Measurements from ENCODE around the gene PCK2.

The PCK2 gene

DNA sequence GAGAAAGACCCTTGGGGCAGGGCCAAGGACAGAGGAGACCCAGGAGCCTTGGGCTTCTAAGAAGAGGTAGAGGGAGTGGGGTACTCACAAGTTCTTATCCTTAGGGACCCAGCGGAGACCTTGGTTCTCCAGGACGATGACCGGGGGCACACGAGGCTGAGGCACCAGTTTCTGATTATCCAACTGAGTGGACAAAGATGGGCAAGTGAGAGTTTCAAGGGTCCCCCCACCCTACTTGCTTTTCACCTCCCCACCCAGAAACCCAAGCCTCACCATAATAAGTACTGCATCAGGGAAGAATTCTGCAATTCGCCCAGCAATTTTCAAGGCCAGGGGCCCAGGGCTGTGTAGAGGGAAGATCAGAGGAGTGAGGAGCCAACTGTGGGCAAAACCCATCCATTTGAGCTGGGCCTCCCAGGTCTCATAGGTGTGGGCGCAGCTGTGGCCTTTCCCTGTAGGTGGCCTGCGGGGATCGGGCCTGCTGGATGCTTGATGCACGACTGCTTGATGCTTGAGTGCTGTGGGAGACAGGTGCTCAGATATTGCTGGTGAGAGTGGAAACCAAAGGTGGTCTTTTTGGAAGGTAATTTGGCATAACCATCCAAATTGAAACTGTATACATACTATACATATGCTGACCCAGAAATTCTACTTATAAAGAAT is 45.3 kb downstream of the PCK2 start:
- H3K79me2 ChIP-seq (ENCODE audit: low read length) = peaks cover 50% of the 10 kb centered on the region
- peaks cover 11% of the 10 kb centered on the region; the same call in 1 of the 2 replicates for H3K4me1 ChIP-seq (ENCODE audit: low read length)
- no peak overlapping the region for H3K9ac ChIP-seq (ENCODE audit: low read length)
- H3K27ac ChIP-seq (ENCODE audit: low read length) = no peak overlapping the region
- TF ChIP-seq, protein P1, sequence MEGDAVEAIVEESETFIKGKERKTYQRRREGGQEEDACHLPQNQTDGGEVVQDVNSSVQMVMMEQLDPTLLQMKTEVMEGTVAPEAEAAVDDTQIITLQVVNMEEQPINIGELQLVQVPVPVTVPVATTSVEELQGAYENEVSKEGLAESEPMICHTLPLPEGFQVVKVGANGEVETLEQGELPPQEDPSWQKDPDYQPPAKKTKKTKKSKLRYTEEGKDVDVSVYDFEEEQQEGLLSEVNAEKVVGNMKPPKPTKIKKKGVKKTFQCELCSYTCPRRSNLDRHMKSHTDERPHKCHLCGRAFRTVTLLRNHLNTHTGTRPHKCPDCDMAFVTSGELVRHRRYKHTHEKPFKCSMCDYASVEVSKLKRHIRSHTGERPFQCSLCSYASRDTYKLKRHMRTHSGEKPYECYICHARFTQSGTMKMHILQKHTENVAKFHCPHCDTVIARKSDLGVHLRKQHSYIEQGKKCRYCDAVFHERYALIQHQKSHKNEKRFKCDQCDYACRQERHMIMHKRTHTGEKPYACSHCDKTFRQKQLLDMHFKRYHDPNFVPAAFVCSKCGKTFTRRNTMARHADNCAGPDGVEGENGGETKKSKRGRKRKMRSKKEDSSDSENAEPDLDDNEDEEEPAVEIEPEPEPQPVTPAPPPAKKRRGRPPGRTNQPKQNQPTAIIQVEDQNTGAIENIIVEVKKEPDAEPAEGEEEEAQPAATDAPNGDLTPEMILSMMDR (IDR thresholded peaks at IDR 0.05; ENCODE audit: low read length) = 0 out of 2 replicates have a peak, but pooled peaks have one; percentile 12
- no peak for TF ChIP-seq EZH2phosphoT487 (IDR thresholded peaks at IDR 0.05; ENCODE audit: low read length)
- no peak overlapping the region for H3K4me3 ChIP-seq (ENCODE audit: low read length)
- no peak overlapping the region for H2AFZ ChIP-seq (ENCODE audit: low read length)
- H4K20me1 ChIP-seq (ENCODE audit: insufficient read depth, low read length) = no peaks in the 10 kb centered on the region
- H3K9me3 ChIP-seq (replicated peaks; ENCODE audit: insufficient read depth, low read length) = no peaks in the 10 kb centered on the region
- DNase-seq = no peak
- peaks cover 8% of the 10 kb centered on the region for H3F3A ChIP-seq (ENCODE audit: insufficient read depth, low read length)
- no peaks in the 10 kb centered on the region for H3K27me3 ChIP-seq (replicated peaks; ENCODE audit: insufficient read depth, low read length)
- H3K4me2 ChIP-seq (ENCODE audit: low read depth, low read length) = peak overlapping the region; percentile 47
- H3K36me3 ChIP-seq (replicated peaks; ENCODE audit: insufficient read depth, low read length) = 0 out of 2 replicates have a peak, but pooled peaks cover 2% of the 10 kb centered on the region
- H3K9me2 ChIP-seq (replicated peaks; ENCODE audit: insufficient read depth, low read length) = no peaks in the 10 kb centered on the region

DNA sequence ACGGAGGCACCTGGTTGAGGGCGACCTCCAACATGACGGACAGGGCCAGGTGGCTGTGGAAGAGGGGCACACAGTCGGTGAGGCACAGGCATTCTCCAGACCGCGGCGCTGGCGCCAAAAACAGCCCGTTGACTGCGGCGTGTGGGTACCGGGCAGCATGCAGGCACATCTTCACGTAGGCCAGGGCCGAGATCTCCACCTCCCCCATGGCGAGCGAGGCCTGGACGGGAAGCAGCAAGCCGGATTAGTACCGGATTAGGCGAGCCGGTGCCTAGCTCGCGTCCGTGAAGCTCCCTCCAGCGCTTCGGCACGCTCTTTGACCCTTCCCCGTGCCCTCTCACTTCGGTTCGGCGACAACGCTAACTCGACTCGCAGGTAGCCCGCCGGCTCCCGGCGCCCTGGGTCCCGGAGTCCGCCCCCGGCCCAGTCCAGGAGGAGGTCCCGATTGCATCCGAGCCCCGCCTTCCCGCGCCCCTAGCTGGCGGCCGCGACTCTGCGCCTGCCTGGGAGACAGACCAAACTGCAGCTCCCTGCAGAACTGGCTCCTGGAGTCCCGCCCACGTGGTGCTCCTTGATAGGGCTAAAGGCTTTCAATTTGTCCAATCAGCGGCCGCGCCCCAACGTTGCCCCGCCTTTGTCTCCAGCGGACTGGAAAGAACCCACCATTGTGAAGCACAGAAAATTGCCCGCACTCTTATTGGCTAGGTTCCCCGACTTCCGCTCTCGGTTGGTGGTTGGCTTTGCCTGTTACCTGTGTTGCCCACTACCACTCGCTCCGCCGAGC is 47.2 kb downstream of the PCK2 start, which contains the start of gene EMC9:
TSS of gene EMC9 (minus strand) at position 495 of the 784 bp plus-strand sequence. CDS start at position 208, 287 bp downstream.
- Histone ChIP-seq H3K9me3 (replicated peaks; ENCODE audit: insufficient read depth, low read length) (no peaks in the 10 kb centered on the region), H4K20me1 (ENCODE audit: insufficient read depth, low read length) (no peaks in the 10 kb centered on the region), H3K9me2 (replicated peaks; ENCODE audit: insufficient read depth, low read length) (no peaks in the 10 kb centered on the region), H3K27ac (ENCODE audit: low read length) (peak within 1 kb of the TSS; percentile 75), H3F3A (ENCODE audit: insufficient read depth, low read length) (peaks cover 6% of the 10 kb centered on the region), H3K27me3 (replicated peaks; ENCODE audit: insufficient read depth, low read length) (no peaks in the 10 kb centered on the region), H2AFZ (ENCODE audit: low read length) (peak within 1 kb of the TSS; percentile 53), H3K4me3 (ENCODE audit: low read length) (peak within 1 kb of the TSS; percentile 86), H3K4me2 (ENCODE audit: low read depth, low read length) (peak within 1 kb of the TSS; percentile 78), H3K9ac (ENCODE audit: low read length) (peak within 1 kb of the TSS; percentile 72), H3K4me1 (ENCODE audit: low read length) (peaks cover 15% of the 10 kb centered on the region; the same call in 1 of the 2 replicates), H3K36me3 (replicated peaks; ENCODE audit: insufficient read depth, low read length) (0 out of 2 replicates have a peak, but pooled peaks cover 2% of the 10 kb centered on the region), H3K79me2 (ENCODE audit: low read length) (peaks cover 66% of the 10 kb centered on the region)
- DNase-seq = peak; percentile 97
- TF ChIP-seq, protein P1 (IDR thresholded peaks at IDR 0.05; ENCODE audit: low read length) = no peak
- TF ChIP-seq EZH2phosphoT487 (IDR thresholded peaks at IDR 0.05; ENCODE audit: low read length) = no peak
- no peak for TF ChIP-seq EZH2 (optimal IDR thresholded peaks at IDR 0.05; ENCODE audit: low read depth, low read length)

DNA sequence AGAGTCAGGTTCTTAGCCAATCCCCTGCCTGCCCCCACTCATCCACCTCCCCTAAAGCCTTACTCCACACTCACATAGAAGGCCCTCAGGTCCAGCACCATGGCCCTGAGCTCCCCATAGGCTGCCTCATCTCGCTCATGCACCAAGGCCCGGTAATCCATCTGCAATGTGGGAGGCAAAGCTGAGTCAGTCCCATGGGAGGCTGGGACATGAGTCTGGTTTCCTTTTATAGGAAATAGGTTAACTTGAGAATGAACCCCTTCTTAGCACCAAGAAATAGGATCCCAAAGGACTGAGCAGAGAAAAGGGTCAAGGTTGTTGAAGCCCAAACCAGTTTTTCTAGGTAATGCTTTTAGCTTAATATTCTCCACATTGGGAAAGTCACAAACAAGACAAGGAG is 49.4 kb downstream of the PCK2 start:
- Histone ChIP-seq H3K36me3 (replicated peaks; ENCODE audit: insufficient read depth, low read length) (no peaks in the 10 kb centered on the region), H4K20me1 (ENCODE audit: insufficient read depth, low read length) (no peaks in the 10 kb centered on the region), H3K4me1 (ENCODE audit: low read length) (peaks cover 17% of the 10 kb centered on the region), H3K4me3 (ENCODE audit: low read length) (no peak overlapping the region), H3F3A (ENCODE audit: insufficient read depth, low read length) (peaks cover 10% of the 10 kb centered on the region), H3K9me3 (replicated peaks; ENCODE audit: insufficient read depth, low read length) (no peaks in the 10 kb centered on the region), H3K27ac (ENCODE audit: low read length) (no peak overlapping the region), H3K4me2 (ENCODE audit: low read depth, low read length) (no peak overlapping the region), H3K9ac (ENCODE audit: low read length) (no peak overlapping the region), H3K27me3 (replicated peaks; ENCODE audit: insufficient read depth, low read length) (no peaks in the 10 kb centered on the region), H3K79me2 (ENCODE audit: low read length) (peaks cover 57% of the 10 kb centered on the region), H3K9me2 (replicated peaks; ENCODE audit: insufficient read depth, low read length) (no peaks in the 10 kb centered on the region), H2AFZ (ENCODE audit: low read length) (no peak overlapping the region)
- no peak for DNase-seq
- TF ChIP-seq EZH2 (optimal IDR thresholded peaks at IDR 0.05; ENCODE audit: low read depth, low read length) = no peak
- TF ChIP-seq, protein P1 (IDR thresholded peaks at IDR 0.05; ENCODE audit: low read length) = no peak
- no peak for TF ChIP-seq EZH2phosphoT487 (IDR thresholded peaks at IDR 0.05; ENCODE audit: low read length)
